Smooth muscle cell (in vitro differentiated cells): ENCODE results near the gene ACER2. TPM values are rescaled to one million over a fixed set of nuclear protein-coding genes. Genes with fewer than 3 reads are reported as not detected.
"Not testable (repeated sequence)": the region's sequence is repeated elsewhere in the genome, so short reads cannot be mapped to it uniquely, and the experiment has no call there.

Experiments
- DNase-seq: peaks from one replicate; lab custom pipeline; 2025; ENCODE audit not compliant: unreplicated experiment; lab: John Stamatoyannopoulos, UW
- H2AFZ ChIP-seq: fragments of 200-600 bp; sonication (generic); 2 replicates; pipeline ENCODE4 v1.6.0; 2016; ENCODE audit warnings: antibody characterized with exemption, low read depth, mild to moderate bottlenecking
- H3F3A ChIP-seq: fragments of 200-600 bp; sonication (generic); 2 replicates; pipeline ENCODE4 v1.6.0; 2017; ENCODE audit warnings: antibody characterized with exemption, low read depth
- H3K27ac ChIP-seq: fragments of 200-600 bp; sonication (generic); 2 replicates; pipeline ENCODE4 v1.5.1; 2016; ENCODE audit warnings: low read depth, mild to moderate bottlenecking
- H3K27me3 ChIP-seq: fragments of 200-600 bp; sonication (generic); 2 replicates; pipeline ENCODE4 v1.6.1; 2016; ENCODE audit warnings: low read depth, mild to moderate bottlenecking
- H3K36me3 ChIP-seq: fragments of 200-600 bp; sonication (generic); 2 replicates; pipeline ENCODE4 v1.5.1; 2016; ENCODE audit warnings: low read depth
- H3K4me1 ChIP-seq: fragments of 200-600 bp; sonication (generic); 2 replicates; pipeline ENCODE4 v1.5.1; 2016; ENCODE audit warnings: low read depth
- H3K4me2 ChIP-seq: fragments of 200-600 bp; sonication (generic); 2 replicates; pipeline ENCODE4 v1.6.0; 2016; ENCODE audit warnings: mild to moderate bottlenecking
- H3K4me3 ChIP-seq: fragments of 200-600 bp; sonication (generic); 2 replicates; pipeline ENCODE4 v1.5.1; 2016; ENCODE audit warnings: mild to moderate bottlenecking
- H3K79me2 ChIP-seq: fragments of 200-600 bp; sonication (generic); 2 replicates; pipeline ENCODE4 v1.6.0; 2016; ENCODE audit warnings: low read depth, mild to moderate bottlenecking
- H3K9ac ChIP-seq: fragments of 200-600 bp; sonication (generic); 2 replicates; pipeline ENCODE4 v1.6.0; 2016; ENCODE audit warnings: low read depth
- H3K9me3 ChIP-seq: fragments of 200-600 bp; sonication (generic); replicated peaks from 2 replicates; pipeline ENCODE4 v1.5.1; 2016; ENCODE audit warnings: low read depth
- H4K20me1 ChIP-seq: fragments of 200-600 bp; sonication (generic); 2 replicates; pipeline ENCODE4 v1.6.0; 2016; ENCODE audit warnings: low read depth
- WGBS: methylation state at CpG from one replicate; pipeline ENCODE4 v1.1.7; 2016; ENCODE audit warnings: low lambda C conversion rate; 5-methylcytosine and 5-hydroxymethylcytosine counted together
- polyA plus RNA-seq: library from polyadenylated mRNA; unstranded; fragments of >200 nt; fragmentation: Nextera tagmentation; extraction: Ambion mirVana; gene quantifications from 2 replicates; pipeline ENCODE4 v1.2.1, GENCODE V29; 2016
- total RNA-seq: library from RNA; depleted of rRNA; stranded (reverse); fragments of >200 nt; gene quantifications from 2 replicates; pipeline ENCODE4 v1.2.3, GENCODE V29; 2014
- TF ChIP-seq, protein P1 (sequence below): fragments of 200-600 bp; sonication (generic); IDR thresholded peaks from 2 replicates; pipeline ENCODE4 v1.5.1; 2017; ENCODE audit warnings: borderline replicate concordance, mild to moderate bottlenecking, antibody characterized with exemption; ENCODE audit not compliant: insufficient read depth, poor library complexity, severe bottlenecking

The ACER2 gene
- total and polyA plus RNA-seq, 2 experiments from 2014 or later, result 0.49 to 4.2 TPM

DNA sequence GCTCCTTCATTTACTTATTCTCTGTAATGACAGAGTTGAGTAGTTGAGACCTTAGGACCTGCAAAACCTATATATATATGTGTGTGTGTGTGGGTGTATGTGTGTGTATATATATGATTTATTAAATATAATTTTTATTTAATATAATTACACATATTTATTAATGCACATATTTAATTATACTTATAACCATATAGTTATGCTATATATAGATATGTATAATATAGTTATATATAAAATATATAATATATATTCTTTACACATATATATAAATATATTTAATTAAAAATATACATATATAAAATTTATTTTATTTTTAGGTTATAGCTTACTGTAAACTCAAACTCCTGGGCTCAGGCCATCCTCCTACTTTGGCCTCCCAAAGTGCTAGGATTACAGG is 23.7 kb downstream of the ACER2 start:
- H2AFZ ChIP-seq, result no peak overlapping the region
- H4K20me1 ChIP-seq, result no peaks in the 10 kb centered on the region
- no peaks in the 10 kb centered on the region for H3K4me1 ChIP-seq
- H3K9ac ChIP-seq, result no peak overlapping the region
- no peak overlapping the region for H3K4me3 ChIP-seq
- no peaks in the 10 kb centered on the region for H3K36me3 ChIP-seq
- H3K9me3 ChIP-seq, result no peaks in the 10 kb centered on the region
- H3K4me2 ChIP-seq, result no peak overlapping the region
- H3K27ac ChIP-seq, result no peak overlapping the region
- no peaks in the 10 kb centered on the region for H3F3A ChIP-seq
- TF ChIP-seq, protein P1, sequence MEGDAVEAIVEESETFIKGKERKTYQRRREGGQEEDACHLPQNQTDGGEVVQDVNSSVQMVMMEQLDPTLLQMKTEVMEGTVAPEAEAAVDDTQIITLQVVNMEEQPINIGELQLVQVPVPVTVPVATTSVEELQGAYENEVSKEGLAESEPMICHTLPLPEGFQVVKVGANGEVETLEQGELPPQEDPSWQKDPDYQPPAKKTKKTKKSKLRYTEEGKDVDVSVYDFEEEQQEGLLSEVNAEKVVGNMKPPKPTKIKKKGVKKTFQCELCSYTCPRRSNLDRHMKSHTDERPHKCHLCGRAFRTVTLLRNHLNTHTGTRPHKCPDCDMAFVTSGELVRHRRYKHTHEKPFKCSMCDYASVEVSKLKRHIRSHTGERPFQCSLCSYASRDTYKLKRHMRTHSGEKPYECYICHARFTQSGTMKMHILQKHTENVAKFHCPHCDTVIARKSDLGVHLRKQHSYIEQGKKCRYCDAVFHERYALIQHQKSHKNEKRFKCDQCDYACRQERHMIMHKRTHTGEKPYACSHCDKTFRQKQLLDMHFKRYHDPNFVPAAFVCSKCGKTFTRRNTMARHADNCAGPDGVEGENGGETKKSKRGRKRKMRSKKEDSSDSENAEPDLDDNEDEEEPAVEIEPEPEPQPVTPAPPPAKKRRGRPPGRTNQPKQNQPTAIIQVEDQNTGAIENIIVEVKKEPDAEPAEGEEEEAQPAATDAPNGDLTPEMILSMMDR, result no peak
- no peaks in the 10 kb centered on the region for H3K27me3 ChIP-seq
- H3K79me2 ChIP-seq, result no peaks in the 10 kb centered on the region
- DNase-seq, result no peak

DNA sequence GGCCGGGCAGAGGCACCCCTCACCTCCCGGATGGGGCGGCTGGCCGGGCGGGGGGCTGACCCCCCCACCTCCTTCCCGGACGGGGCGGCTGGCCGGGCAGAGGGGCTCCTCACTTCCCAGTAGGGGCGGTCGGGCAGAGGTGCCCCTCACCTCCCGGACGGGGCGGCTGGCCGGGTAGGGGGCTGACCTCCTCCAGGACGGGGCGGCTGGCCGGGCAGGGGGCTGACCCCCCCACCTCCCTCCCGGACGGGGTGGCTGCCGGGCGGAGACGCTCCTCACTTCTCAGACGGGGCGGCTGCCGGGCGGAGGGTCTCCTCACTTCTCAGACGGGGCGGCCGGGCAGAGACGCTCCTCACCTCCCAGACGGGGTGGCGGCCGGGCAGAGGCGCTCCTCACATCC is 24.9 kb downstream of the ACER2 start:
- not testable (repeated sequence) for H3K9me3 ChIP-seq, H3K27me3 ChIP-seq, H3K9ac ChIP-seq, DNase-seq, H3K4me1 ChIP-seq, H2AFZ ChIP-seq, H3K4me3 ChIP-seq, H3K27ac ChIP-seq, H3K4me2 ChIP-seq, H3K79me2 ChIP-seq, H4K20me1 ChIP-seq, H3K36me3 ChIP-seq, H3F3A ChIP-seq
- 93% methylated on average over 3 of the region's 35 CpGs for WGBS

DNA sequence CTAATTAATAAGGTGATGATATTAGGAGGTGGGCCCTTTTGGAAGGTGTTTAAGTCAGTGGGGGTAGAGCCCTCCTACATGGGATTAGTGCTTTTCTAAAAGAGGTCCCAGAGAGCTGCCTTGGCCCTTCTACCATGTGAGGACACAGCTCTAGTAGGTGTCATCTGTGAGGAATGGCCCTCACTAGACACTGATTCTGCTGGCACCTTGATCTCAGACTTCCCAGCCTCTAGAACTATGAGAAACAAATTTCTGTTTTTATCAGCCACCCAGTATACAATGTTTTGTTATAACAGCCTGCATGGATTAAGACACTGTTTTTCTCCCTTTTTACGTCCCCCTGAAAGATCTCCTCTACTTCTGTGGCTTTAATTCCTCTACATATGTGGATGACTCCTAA is 31.6 kb downstream of the ACER2 start:
- H3K27me3 ChIP-seq, result no peaks in the 10 kb centered on the region
- H3K4me1 ChIP-seq, result peaks cover 3% of the 10 kb centered on the region
- no peak for DNase-seq
- no peak overlapping the region for H3K27ac ChIP-seq
- H3K9me3 ChIP-seq, result no peaks in the 10 kb centered on the region
- no peak overlapping the region for H3K4me3 ChIP-seq
- H3F3A ChIP-seq, result no peaks in the 10 kb centered on the region
- H3K79me2 ChIP-seq, result no peaks in the 10 kb centered on the region
- no peaks in the 10 kb centered on the region for H3K36me3 ChIP-seq
- 82% methylated on average over 1 of the region's 1 CpG for WGBS
- H3K9ac ChIP-seq, result no peak overlapping the region
- no peak overlapping the region for H3K4me2 ChIP-seq
- TF ChIP-seq, protein P1, result no peak
- no peak overlapping the region for H2AFZ ChIP-seq
- H4K20me1 ChIP-seq, result no peaks in the 10 kb centered on the region

DNA sequence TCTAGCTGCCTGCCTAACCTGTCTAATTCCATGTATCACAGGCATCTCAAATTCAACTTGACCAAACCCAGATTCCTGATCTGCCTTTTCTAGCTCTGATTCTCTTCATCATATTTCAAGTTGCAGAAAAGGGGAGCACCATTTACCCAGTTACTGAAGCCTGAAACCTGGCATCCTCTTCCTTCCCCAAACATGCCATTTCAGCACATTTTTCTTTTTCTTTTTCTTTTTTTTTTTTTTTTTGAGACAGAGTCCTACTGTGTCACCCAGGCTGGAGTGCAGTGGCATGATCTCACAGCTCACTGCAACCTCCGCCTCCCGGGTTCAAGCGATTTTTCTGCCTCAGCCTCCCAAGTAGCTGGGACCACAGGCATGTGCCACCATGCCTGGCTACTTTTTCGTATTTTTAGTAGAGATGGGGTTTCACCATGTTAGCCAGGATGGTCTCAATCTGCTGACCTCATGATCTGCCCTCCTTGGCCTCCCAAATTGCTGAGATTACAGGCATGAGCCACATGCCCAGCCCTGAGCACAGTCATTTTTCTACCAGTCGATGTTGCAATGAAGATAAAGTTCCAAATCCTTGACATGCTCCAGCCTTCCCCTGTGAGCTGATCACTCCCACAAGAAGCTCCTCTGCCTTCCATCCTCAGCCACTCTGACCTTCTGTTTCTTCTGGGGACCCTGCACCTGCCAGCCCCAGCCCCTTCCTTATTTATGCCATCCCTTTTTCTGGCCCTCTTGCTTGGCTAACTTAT is 32.2 kb downstream of the ACER2 start:
- DNase-seq, result no peak
- H3K9ac ChIP-seq, result no peak overlapping the region
- no peak overlapping the region for H3K4me2 ChIP-seq
- H4K20me1 ChIP-seq, result no peaks in the 10 kb centered on the region
- no peak overlapping the region for H2AFZ ChIP-seq
- no peak overlapping the region for H3K27ac ChIP-seq
- no peaks in the 10 kb centered on the region for H3K79me2 ChIP-seq
- no peak overlapping the region for H3K4me3 ChIP-seq
- H3K4me1 ChIP-seq, result peaks cover 10% of the 10 kb centered on the region
- no peaks in the 10 kb centered on the region for H3K9me3 ChIP-seq
- H3K27me3 ChIP-seq, result no peaks in the 10 kb centered on the region
- TF ChIP-seq, protein P1, result no peak
- H3F3A ChIP-seq, result no peaks in the 10 kb centered on the region
- 69% methylated on average over 5 of the region's 5 CpGs for WGBS
- no peaks in the 10 kb centered on the region for H3K36me3 ChIP-seq
